Stomach (tissue), 4 donors: ENCODE measurements around the gene CAMSAP2.
"Not testable (repeated sequence)": the region's sequence is repeated elsewhere in the genome, so short reads cannot be mapped to it uniquely, and the experiment has no call there.

Experiments used
- EP300 ChIP-seq: sonication (generic); formaldehyde crosslinking; IDR thresholded peaks from one replicate; pipeline ENCODE4 v1.6.1; 2017; ENCODE audit warnings: antibody characterized with exemption
- POLR2AphosphoS5 ChIP-seq, 3 donors: sonication (generic); formaldehyde crosslinking; IDR thresholded peaks; one replicate each; pipeline ENCODE4 v1.6.1; 2016; ENCODE audit warnings: antibody characterized with exemption in 3 of 3

- not testable (repeated sequence) for TF ChIP-seq POLR2AphosphoS5 (IDR thresholded peaks at IDR 0.05); EP300
These were observed 52.3 kb downstream of the CAMSAP2 start for GRCh38 chr1:200791012-200791411.
